ENCODE results near the gene FKBP1B. TPM values are rescaled to one million over a fixed set of nuclear protein-coding genes. Genes with fewer than 3 reads are reported as not detected.

The FKBP1B gene
- total RNA-seq, 1 experiment from 2014 or later: 11.8 TPM

DNA sequence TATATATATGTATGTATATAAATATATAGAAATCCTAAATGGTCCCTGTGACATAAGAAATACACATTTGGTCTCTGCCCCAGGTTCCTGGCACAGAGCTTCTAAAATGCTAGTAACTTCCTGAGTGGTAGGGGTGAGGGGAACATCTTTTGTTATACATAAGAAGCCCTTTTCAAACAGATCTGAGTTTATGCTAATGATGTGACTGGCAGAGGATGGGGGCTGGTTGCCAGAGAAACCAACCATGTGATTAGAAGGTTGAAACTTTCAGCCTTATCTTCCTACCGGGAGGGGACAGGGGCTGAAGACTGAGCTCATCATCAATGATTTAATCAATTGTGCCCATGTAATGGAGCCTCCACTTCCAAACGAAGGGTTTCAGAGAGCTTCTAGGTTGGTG lies 23.3 kb upstream of the FKBP1B start:
- H3K79me2 ChIP-seq (ENCODE audit: insufficient read depth, low read length): no peaks in the 10 kb centered on the region
- BruUV-seq (replicated peaks): no TSS peak
- no peak overlapping the region for H2AFZ ChIP-seq (ENCODE audit: low read depth, low read length, poor library complexity, severe bottlenecking)
- H3K9ac ChIP-seq (ENCODE audit: low read length): no peak overlapping the region
- ChIA-PET CTCF (no interaction called here), POLR2A (no interaction called here), RAD21 (ENCODE audit: low non-redundant PET in 1 of 2, low total read pairs in 2 of 2, uncharacterized antibody in 2 of 2, unreplicated experiment in 2 of 2) (no interaction called here)
- intact Hi-C loops (cut with micrococcal nuclease): no loop called here
- ATAC-seq (no peak), DNase-seq (ENCODE audit: low read depth, low spot score) (no peak)
- no peak overlapping the region for H3K4me2 ChIP-seq (ENCODE audit: low read length)
- H3K27me3 ChIP-seq (ENCODE audit: insufficient read depth, low read length): no peaks in the 10 kb centered on the region
- H3K4me3 ChIP-seq (replicated peaks in 1 of 2; ENCODE audit: low read depth in 1 of 2, low read length in 2 of 2): no peak overlapping the region
- peaks cover 19 to 20% of the 10 kb centered on the region in 2 experiments for H3K36me3 ChIP-seq (ENCODE audit: control insufficient read depth in 1 of 2, insufficient read depth in 2 of 2, low read length in 2 of 2)
- H3K9me2 ChIP-seq (ENCODE audit: insufficient read depth): no peaks in the 10 kb centered on the region
- H4K20me1 ChIP-seq (ENCODE audit: insufficient read depth): no peaks in the 10 kb centered on the region
- H3K4me1 ChIP-seq (ENCODE audit: control insufficient read depth in 1 of 2, insufficient read depth in 2 of 2, low read length in 2 of 2): peaks cover 0 to 1% of the 10 kb centered on the region in 2 experiments; a peak in 1 of 4 replicates
- TF ChIP-seq YY1 (IDR thresholded peaks at IDR 0.05; ENCODE audit: extremely low read depth, insufficient replicate concordance, low read depth, low read length) (no peak), SIN3A (IDR thresholded peaks at IDR 0.05; ENCODE audit: low read depth) (no peak), CEBPB (IDR thresholded peaks at IDR 0.05; ENCODE audit: low read depth) (no peak), CBX3 (IDR thresholded peaks at IDR 0.05; ENCODE audit: low read depth) (no peak), SP1 (IDR thresholded peaks at IDR 0.05; ENCODE audit: low read depth) (no peak)
- H3K27ac ChIP-seq (ENCODE audit: low read depth, low read length): no peak overlapping the region
- H3K9me3 ChIP-seq (ENCODE audit: control insufficient read depth in 1 of 2, insufficient read depth in 1 of 2, low read depth in 1 of 2, low read length in 2 of 2): no peaks in the 10 kb centered on the region

DNA sequence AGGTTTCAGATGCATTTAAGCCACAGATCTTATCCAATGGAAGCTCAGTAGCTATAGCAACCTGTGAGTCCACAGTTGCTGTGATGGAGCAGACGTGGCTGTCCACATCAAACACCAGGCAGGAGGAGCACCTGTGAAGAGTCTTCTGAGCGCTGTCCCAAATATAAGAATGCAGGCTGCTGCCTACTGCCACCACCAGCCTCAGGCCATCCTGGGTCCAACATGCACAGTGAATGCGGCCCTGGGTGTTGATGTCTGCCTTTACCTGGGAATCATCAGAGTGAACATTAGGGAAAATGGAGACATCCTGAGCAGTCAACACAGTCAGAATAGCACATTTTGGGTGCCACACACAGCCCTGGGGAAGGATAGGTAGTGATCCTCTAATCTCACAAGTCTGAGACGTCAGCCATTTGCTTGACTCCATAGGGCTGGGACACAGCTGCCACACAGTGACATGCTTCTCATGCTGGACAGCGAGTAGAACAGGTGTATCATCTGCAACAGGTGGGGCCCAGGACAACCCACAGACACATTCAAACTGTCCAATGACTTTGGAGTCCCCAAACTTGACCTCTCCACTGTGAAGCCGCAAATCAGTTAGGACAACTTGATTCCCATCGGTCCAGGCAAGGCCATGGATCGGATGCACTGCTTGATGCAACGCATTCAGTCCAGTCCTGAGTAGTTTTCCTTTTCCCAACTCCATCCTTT lies 10.6 kb upstream of the FKBP1B start:
- no TSS peak for BruUV-seq (replicated peaks)
- intact Hi-C loops (cut with micrococcal nuclease): no loop called here

More for the DNA sequence above, 10.6 kb upstream of the FKBP1B start:
- DNase-seq (ENCODE audit: low read depth, low spot score) (no peak), ATAC-seq (no peak)
- H3K36me3 ChIP-seq (ENCODE audit: control insufficient read depth in 1 of 2, insufficient read depth in 2 of 2, low read length in 2 of 2): peaks cover 7 to 22% of the 10 kb centered on the region in 2 experiments; a peak in 3 of 4 replicates
- no peak overlapping the region for H2AFZ ChIP-seq (ENCODE audit: low read depth, low read length, poor library complexity, severe bottlenecking)
- H3K4me1 ChIP-seq (ENCODE audit: control insufficient read depth in 1 of 2, insufficient read depth in 2 of 2, low read length in 2 of 2): no peaks in the 10 kb centered on the region
- H3K4me3 ChIP-seq (replicated peaks in 1 of 2; ENCODE audit: low read depth in 1 of 2, low read length in 2 of 2): no peak overlapping the region
- no peaks in the 10 kb centered on the region for H3K27me3 ChIP-seq (ENCODE audit: insufficient read depth, low read length)
- H4K20me1 ChIP-seq (ENCODE audit: insufficient read depth): no peaks in the 10 kb centered on the region; the same call in 1 of the 2 replicates
- no peak for TF ChIP-seq SRF (IDR thresholded peaks at IDR 0.05; ENCODE audit: low read depth)
- TF ChIP-seq, protein P1, sequence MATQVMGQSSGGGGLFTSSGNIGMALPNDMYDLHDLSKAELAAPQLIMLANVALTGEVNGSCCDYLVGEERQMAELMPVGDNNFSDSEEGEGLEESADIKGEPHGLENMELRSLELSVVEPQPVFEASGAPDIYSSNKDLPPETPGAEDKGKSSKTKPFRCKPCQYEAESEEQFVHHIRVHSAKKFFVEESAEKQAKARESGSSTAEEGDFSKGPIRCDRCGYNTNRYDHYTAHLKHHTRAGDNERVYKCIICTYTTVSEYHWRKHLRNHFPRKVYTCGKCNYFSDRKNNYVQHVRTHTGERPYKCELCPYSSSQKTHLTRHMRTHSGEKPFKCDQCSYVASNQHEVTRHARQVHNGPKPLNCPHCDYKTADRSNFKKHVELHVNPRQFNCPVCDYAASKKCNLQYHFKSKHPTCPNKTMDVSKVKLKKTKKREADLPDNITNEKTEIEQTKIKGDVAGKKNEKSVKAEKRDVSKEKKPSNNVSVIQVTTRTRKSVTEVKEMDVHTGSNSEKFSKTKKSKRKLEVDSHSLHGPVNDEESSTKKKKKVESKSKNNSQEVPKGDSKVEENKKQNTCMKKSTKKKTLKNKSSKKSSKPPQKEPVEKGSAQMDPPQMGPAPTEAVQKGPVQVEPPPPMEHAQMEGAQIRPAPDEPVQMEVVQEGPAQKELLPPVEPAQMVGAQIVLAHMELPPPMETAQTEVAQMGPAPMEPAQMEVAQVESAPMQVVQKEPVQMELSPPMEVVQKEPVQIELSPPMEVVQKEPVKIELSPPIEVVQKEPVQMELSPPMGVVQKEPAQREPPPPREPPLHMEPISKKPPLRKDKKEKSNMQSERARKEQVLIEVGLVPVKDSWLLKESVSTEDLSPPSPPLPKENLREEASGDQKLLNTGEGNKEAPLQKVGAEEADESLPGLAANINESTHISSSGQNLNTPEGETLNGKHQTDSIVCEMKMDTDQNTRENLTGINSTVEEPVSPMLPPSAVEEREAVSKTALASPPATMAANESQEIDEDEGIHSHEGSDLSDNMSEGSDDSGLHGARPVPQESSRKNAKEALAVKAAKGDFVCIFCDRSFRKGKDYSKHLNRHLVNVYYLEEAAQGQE (IDR thresholded peaks at IDR 0.05; ENCODE audit: low read depth): no peak
- TF ChIP-seq EZH2 (IDR thresholded peaks at IDR 0.05): no peak
- no peak for TF ChIP-seq SP1 (IDR thresholded peaks at IDR 0.05; ENCODE audit: low read depth)
- TF ChIP-seq POLR2A (IDR thresholded peaks at IDR 0.05; ENCODE audit: borderline replicate concordance, extremely low read depth, insufficient read depth, insufficient read length): no peak
- TF ChIP-seq, protein P2, sequence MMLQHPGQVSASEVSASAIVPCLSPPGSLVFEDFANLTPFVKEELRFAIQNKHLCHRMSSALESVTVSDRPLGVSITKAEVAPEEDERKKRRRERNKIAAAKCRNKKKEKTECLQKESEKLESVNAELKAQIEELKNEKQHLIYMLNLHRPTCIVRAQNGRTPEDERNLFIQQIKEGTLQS (IDR thresholded peaks at IDR 0.05): no peak
- no peak for TF ChIP-seq CEBPB (IDR thresholded peaks at IDR 0.05; ENCODE audit: low read depth)
- no peak for TF ChIP-seq EGR1 (IDR thresholded peaks at IDR 0.05; ENCODE audit: low read depth)
- TF ChIP-seq ZFX (IDR thresholded peaks at IDR 0.05): no peak
- POLR2A ChIA-PET: no interaction called here
- CTCF ChIA-PET: no interaction called here
- H3K9me3 ChIP-seq (ENCODE audit: control insufficient read depth in 1 of 2, insufficient read depth in 1 of 2, low read depth in 1 of 2, low read length in 2 of 2): no peaks in the 10 kb centered on the region
- H3K4me2 ChIP-seq (ENCODE audit: low read length): no peak overlapping the region
- H3K79me2 ChIP-seq (ENCODE audit: insufficient read depth, low read length): peaks cover 37% of the 10 kb centered on the region
- no peaks in the 10 kb centered on the region for H3K9me2 ChIP-seq (ENCODE audit: insufficient read depth)
- no peak overlapping the region for H3K27ac ChIP-seq (ENCODE audit: low read depth, low read length)
- RAD21 ChIA-PET (ENCODE audit: low non-redundant PET in 1 of 2, low total read pairs in 2 of 2, uncharacterized antibody in 2 of 2, unreplicated experiment in 2 of 2): no interaction called here
- H3K9ac ChIP-seq (ENCODE audit: low read length): no peak overlapping the region
